Stimulated activated CD8-positive, alpha-beta memory T cell treated with anti-CD3 and anti-CD28 coated beads, Interleukin-7, amount 100 ng/mL, for 48 hours (primary cell): ENCODE results near the gene TAPBPL.
A peak's percentile ranks its signal among the peaks of the same experiment; 100 is the strongest.

ENCODE experiments used
- DNase-seq, 2 donors: peaks; one replicate each; pipeline ENCODE4 v3.0.0-alpha.2; 2020; ENCODE audit warnings: low read depth in 1 of 2; ENCODE audit errors: extremely low read depth in 1 of 2

TAPBPL gene

GRCh38 chr12:6435961-6436715, 15.7 kb upstream of the TAPBPL start:
- no peak for DNase-seq

GRCh38 chr12:6437586-6437985, 14.3 kb upstream of the TAPBPL start:
- DNase-seq = no peak

- no peak for DNase-seq
Measured at GRCh38 chr12:6438345-6438744, 13.5 kb upstream of the TAPBPL start.

GRCh38 chr12:6440391-6440790, 11.5 kb upstream of the TAPBPL start:
- DNase-seq = no peak

- DNase-seq = no peak
Measured at GRCh38 chr12:6442836-6443235, 9.0 kb upstream of the TAPBPL start.

- peak in 1 of 2 donors; percentile 71 for DNase-seq
Measured at GRCh38 chr12:6443361-6443983, 8.4 kb upstream of the TAPBPL start.

- no peak for DNase-seq
Measured at GRCh38 chr12:6444031-6444430, 7.8 kb upstream of the TAPBPL start.

GRCh38 chr12:6444704-6445688, 6.8 kb upstream of the TAPBPL start, which contains the start of gene CD27:
CD27 (plus strand) TSS chr12:6444955; CDS start chr12:6445096, 141 bp downstream.
- DNase-seq = no peak

GRCh38 chr12:6450091-6450868, 1.6 kb upstream of the TAPBPL start:
- no peak for DNase-seq

- no peak for DNase-seq
Measured at GRCh38 chr12:6450869-6451347, 934 bp upstream of the TAPBPL start.

- no peak for DNase-seq
Measured at GRCh38 chr12:6452245-6452943, 552 bp downstream of the TAPBPL start.

- no peak for DNase-seq
Measured at GRCh38 chr12:6452944-6453630, 1.2 kb downstream of the TAPBPL start.

- no peak for DNase-seq
Measured at GRCh38 chr12:6457220-6457945, 5.5 kb downstream of the TAPBPL start.

GRCh38 chr12:6458281-6459003, 6.6 kb downstream of the TAPBPL start:
- no peak for DNase-seq

GRCh38 chr12:6459004-6459337, 7.1 kb downstream of the TAPBPL start:
- DNase-seq = no peak

GRCh38 chr12:6460751-6461371, 9.0 kb downstream of the TAPBPL start:
- DNase-seq = no peak

GRCh38 chr12:6461401-6462233, 9.8 kb downstream of the TAPBPL start:
- DNase-seq = peak; percentile 74 to 90
